ENCODE results near the gene SCAMP1. TPM values are rescaled to one million over a fixed set of nuclear protein-coding genes. Genes with fewer than 3 reads are reported as not detected.

The SCAMP1 gene
- total and polyA plus RNA-seq, 2 of the 13 experiments (the other 11 are each of a cell fraction or from before 2014, with no cell fraction given), result 18.2 to 33.7 TPM

DNA sequence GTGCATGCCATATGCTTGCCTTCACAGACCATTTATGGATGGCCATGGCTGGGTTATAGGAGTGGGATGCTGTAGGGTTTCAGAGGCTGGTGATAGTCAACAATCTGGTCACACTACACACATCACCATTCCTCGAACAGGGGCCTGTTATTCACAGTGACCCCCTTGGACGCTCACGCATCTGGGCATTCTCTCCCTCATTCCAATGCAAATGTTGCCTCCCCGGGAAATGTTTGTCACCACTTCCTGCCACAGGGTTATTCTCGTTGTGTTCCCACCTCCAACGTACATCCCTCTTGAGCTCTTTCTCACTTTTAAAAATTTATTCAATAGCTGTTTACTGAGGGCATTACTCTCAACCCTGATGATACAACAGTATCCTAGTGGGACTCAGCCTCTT is 135.4 kb downstream of the SCAMP1 start:
- peaks cover 4% of the 10 kb centered on the region for H3K79me2 ChIP-seq (ENCODE audit: insufficient read depth, low read length)
- H3K27ac ChIP-seq (ENCODE audit: extremely low read length, insufficient read depth, low read length), result no peak overlapping the region
- intact Hi-C loops (cut with micrococcal nuclease; ENCODE audit: unreplicated experiment) (no loop called here), in situ Hi-C loops (cut with HindIII; ENCODE audit: extremely low pct_ligation_motif_present, low pct_unique_long_range_greater_than_20kb) (no loop called here)
- ChIA-PET POLR2A (no interaction called here), CTCF (ENCODE audit: low intra/inter-chr PET ratio, low total read pairs) (no interaction called here)
- H3K4me1 ChIP-seq (ENCODE audit: insufficient read depth, low read length), result peaks cover 8% of the 10 kb centered on the region; the same call in 1 of the 2 replicates
- BruUV-seq (replicated peaks), result no TSS peak
- H4K20me1 ChIP-seq (ENCODE audit: insufficient read depth, low read length), result no peaks in the 10 kb centered on the region
- H3K9me3 ChIP-seq (ENCODE audit: low read length), result no peaks in the 10 kb centered on the region
- 95% methylated on average over 6 of the region's 6 CpGs for WGBS (ENCODE audit: low lambda C conversion rate)
- no peak overlapping the region for H3K9ac ChIP-seq (ENCODE audit: insufficient read depth, low read depth, low read length)
- ATAC-seq, result no peak
- H3K4me3 ChIP-seq (replicated peaks in 1 of 3; ENCODE audit: insufficient read depth in 1 of 3, low read depth in 2 of 3, low read length in 3 of 3), result no peak overlapping the region
- FAIRE-seq, result no peak
- DNase-seq (ENCODE audit: low spot score), result no peak
- peaks cover 8 to 29% of the 10 kb centered on the region in 2 experiments; a peak in 4 of 5 replicates for H3K36me3 ChIP-seq (replicated peaks in 1 of 2; ENCODE audit: control insufficient read depth in 1 of 2, insufficient read depth in 2 of 2, low read length in 2 of 2)
- H3K27me3 ChIP-seq (ENCODE audit: control insufficient read depth in 1 of 2, insufficient read depth in 2 of 2, low read length in 2 of 2), result no peaks in the 10 kb centered on the region
- H3K4me2 ChIP-seq (ENCODE audit: low read depth, low read length), result no peak overlapping the region
- TF ChIP-seq ETV6 (CRISPR knock-in tag; conservative IDR thresholded peaks at IDR 0.05), result no peak
- no peak overlapping the region for H2AFZ ChIP-seq (ENCODE audit: low read length)

DNA sequence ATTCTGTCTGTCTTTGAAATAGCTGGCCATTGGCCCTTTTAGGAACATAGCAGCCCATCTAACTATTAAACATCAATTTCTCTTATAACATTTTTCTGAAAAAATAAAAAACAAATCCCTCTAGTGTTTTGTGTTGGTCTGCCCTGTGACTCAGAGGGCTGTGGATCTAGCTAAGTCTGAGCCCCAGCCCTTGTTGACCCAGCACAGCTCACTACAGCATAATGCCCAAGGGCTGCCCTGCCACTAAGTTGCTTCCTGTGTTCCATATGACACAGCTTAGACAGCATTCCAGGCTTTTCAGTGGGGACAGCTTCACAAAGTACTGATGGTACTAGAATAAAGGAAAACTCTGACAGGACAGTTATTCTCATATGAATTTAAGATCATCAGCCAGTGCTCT is 136.0 kb downstream of the SCAMP1 start:
- no TSS peak for BruUV-seq (replicated peaks)
- no peak overlapping the region for H3K4me2 ChIP-seq (ENCODE audit: low read depth, low read length)
- H3K9me3 ChIP-seq (ENCODE audit: low read length), result no peaks in the 10 kb centered on the region
- peaks cover 4% of the 10 kb centered on the region for H3K79me2 ChIP-seq (ENCODE audit: insufficient read depth, low read length)
- ATAC-seq (peak; percentile 48; the same call in 2 of the 3 replicates), FAIRE-seq (no peak), DNase-seq (ENCODE audit: low spot score) (peak; percentile 15)
- H3K9ac ChIP-seq (ENCODE audit: insufficient read depth, low read depth, low read length), result no peak overlapping the region
- intact Hi-C loops (cut with micrococcal nuclease; ENCODE audit: unreplicated experiment) (no loop called here), in situ Hi-C loops (cut with HindIII; ENCODE audit: extremely low pct_ligation_motif_present, low pct_unique_long_range_greater_than_20kb) (no loop called here)
- no peak overlapping the region for H3K27ac ChIP-seq (ENCODE audit: extremely low read length, insufficient read depth, low read length)
- no peak overlapping the region for H2AFZ ChIP-seq (ENCODE audit: low read length)
- no peaks in the 10 kb centered on the region for H4K20me1 ChIP-seq (ENCODE audit: insufficient read depth, low read length)
- CTCF ChIA-PET (ENCODE audit: low intra/inter-chr PET ratio, low total read pairs), result no interaction called here
- H3K36me3 ChIP-seq (replicated peaks in 1 of 2; ENCODE audit: control insufficient read depth in 1 of 2, insufficient read depth in 2 of 2, low read length in 2 of 2), result peaks cover 8 to 23% of the 10 kb centered on the region in 2 experiments
- peak; percentile 28 for TF ChIP-seq TEAD3 (CRISPR knock-in tag; optimal IDR thresholded peaks at IDR 0.05; ENCODE audit: borderline replicate concordance)
- no peak for TF ChIP-seq PHF5A (CRISPR knock-in tag; IDR thresholded peaks at IDR 0.05; ENCODE audit: low read depth, unreplicated experiment)
- peaks cover 8% of the 10 kb centered on the region; the same call in 1 of the 2 replicates for H3K4me1 ChIP-seq (ENCODE audit: insufficient read depth, low read length)
- no peaks in the 10 kb centered on the region for H3K27me3 ChIP-seq (ENCODE audit: control insufficient read depth in 1 of 2, insufficient read depth in 2 of 2, low read length in 2 of 2)
- H3K4me3 ChIP-seq (replicated peaks in 1 of 3; ENCODE audit: insufficient read depth in 1 of 3, low read depth in 2 of 3, low read length in 3 of 3), result no peak overlapping the region
- POLR2A ChIA-PET, result no interaction called here

All from HepG2 (cell line).